Measurements from ENCODE around the gene USP6NL. TPM values are rescaled to one million over a fixed set of nuclear protein-coding genes. Genes with fewer than 3 reads are reported as not detected.

The USP6NL gene
- total RNA-seq, 1 donor from 2014 or later: 17.9 TPM

GRCh38 chr10:11548768-11549099 is 62.7 kb downstream of the USP6NL start:
- no peak for DNase-seq

GRCh38 chr10:11548065-11548767 is 63.2 kb downstream of the USP6NL start:
- no peak for DNase-seq

- peak; percentile 30 for DNase-seq
These were observed 64.9 kb downstream of the USP6NL start for GRCh38 chr10:11546581-11546980.

GRCh38 chr10:11541296-11541695 is 70.2 kb downstream of the USP6NL start:
- no peak for DNase-seq

GRCh38 chr10:11539191-11539868 is 72.1 kb downstream of the USP6NL start:
- DNase-seq: peak; percentile 23

GRCh38 chr10:11538834-11539190 is 72.6 kb downstream of the USP6NL start:
- no peak for DNase-seq

GRCh38 chr10:11536228-11536627 is 75.2 kb downstream of the USP6NL start:
- DNase-seq: no peak

GRCh38 chr10:11535346-11535959 is 76.0 kb downstream of the USP6NL start:
- DNase-seq: no peak

GRCh38 chr10:11533328-11533781 is 78.1 kb downstream of the USP6NL start:
- DNase-seq: no peak

- no peak for DNase-seq
These were observed 79.1 kb downstream of the USP6NL start for GRCh38 chr10:11532306-11532705.

- no peak for DNase-seq
These were observed 80.6 kb downstream of the USP6NL start for GRCh38 chr10:11530806-11531205.

GRCh38 chr10:11529276-11529903 is 82.1 kb downstream of the USP6NL start:
- DNase-seq: no peak

GRCh38 chr10:11528286-11528685 is 83.2 kb downstream of the USP6NL start:
- no peak for DNase-seq

GRCh38 chr10:11527691-11528255 is 83.7 kb downstream of the USP6NL start:
- DNase-seq: no peak

GRCh38 chr10:11527068-11527467 is 84.4 kb downstream of the USP6NL start:
- no peak for DNase-seq

- no peak for DNase-seq
These were observed 85.9 kb downstream of the USP6NL start for GRCh38 chr10:11525503-11525902.

GRCh38 chr10:11522821-11523245 is 88.6 kb downstream of the USP6NL start:
- no peak for DNase-seq

- DNase-seq: no peak
These were observed 89.6 kb downstream of the USP6NL start for GRCh38 chr10:11521860-11522259.

GRCh38 chr10:11520892-11521291 is 90.6 kb downstream of the USP6NL start:
- DNase-seq: no peak

- DNase-seq: peak; percentile 37
These were observed 94.3 kb downstream of the USP6NL start for GRCh38 chr10:11517150-11517549.

- no peak for DNase-seq
These were observed 95.1 kb downstream of the USP6NL start for GRCh38 chr10:11516431-11516746.

GRCh38 chr10:11515596-11516430 is 95.6 kb downstream of the USP6NL start:
- peak; percentile 81 for DNase-seq

Measured in dermis blood vessel endothelial cell (primary cell).